ENCODE measurements around the gene MCC.

DNA sequence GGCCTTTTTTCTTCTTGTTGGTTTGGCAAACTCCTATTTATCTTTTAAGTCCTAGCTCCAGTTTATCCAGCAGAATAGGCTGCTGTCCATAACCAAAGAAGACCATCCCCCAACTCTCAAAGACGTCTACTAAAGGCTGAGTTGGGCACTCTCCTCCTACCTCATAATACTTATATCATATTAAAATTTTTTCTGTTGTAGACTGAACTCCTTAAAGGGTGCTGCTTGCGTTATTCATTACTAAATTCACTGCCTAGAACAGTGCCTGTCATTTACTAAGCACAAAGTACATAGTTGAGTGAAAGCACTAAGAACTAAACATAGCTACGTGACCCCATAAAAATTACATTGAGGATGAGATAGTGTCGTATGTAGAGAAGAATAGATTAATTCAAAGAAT is 490.0 kb downstream of the MCC start:
- no peak for TF ChIP-seq POLR2A (IDR thresholded peaks at IDR 0.05; ENCODE audit: low read depth)
- TF ChIP-seq, protein P1, sequence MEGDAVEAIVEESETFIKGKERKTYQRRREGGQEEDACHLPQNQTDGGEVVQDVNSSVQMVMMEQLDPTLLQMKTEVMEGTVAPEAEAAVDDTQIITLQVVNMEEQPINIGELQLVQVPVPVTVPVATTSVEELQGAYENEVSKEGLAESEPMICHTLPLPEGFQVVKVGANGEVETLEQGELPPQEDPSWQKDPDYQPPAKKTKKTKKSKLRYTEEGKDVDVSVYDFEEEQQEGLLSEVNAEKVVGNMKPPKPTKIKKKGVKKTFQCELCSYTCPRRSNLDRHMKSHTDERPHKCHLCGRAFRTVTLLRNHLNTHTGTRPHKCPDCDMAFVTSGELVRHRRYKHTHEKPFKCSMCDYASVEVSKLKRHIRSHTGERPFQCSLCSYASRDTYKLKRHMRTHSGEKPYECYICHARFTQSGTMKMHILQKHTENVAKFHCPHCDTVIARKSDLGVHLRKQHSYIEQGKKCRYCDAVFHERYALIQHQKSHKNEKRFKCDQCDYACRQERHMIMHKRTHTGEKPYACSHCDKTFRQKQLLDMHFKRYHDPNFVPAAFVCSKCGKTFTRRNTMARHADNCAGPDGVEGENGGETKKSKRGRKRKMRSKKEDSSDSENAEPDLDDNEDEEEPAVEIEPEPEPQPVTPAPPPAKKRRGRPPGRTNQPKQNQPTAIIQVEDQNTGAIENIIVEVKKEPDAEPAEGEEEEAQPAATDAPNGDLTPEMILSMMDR (IDR thresholded peaks at IDR 0.05), result no peak
- TF ChIP-seq POLR2AphosphoS5 (IDR thresholded peaks at IDR 0.05), result no peak
